CD4-positive, alpha-beta T cell (primary cell): Measurements from ENCODE around the gene GTF2H3. TPM values are rescaled to one million over a fixed set of nuclear protein-coding genes. Genes with fewer than 3 reads are reported as not detected.

Experiments
- ATAC-seq: fragments of 200-7000 bp; cut with Tn5 transposase; one replicate; pipeline ENCODE4 v1.10.0; 2022; ENCODE audit warnings: mild to moderate bottlenecking; ENCODE audit not compliant: poor library complexity
- CTCF ChIA-PET: fragments of 350-600 bp; sonication (Branson Sonifier 250); formaldehyde crosslinking; loops from one replicate; lab custom pipeline; 2021; ENCODE audit warnings: antibody characterized with exemption, inconsistent platforms; lab: Charles Lee
- POLR2A ChIA-PET: fragments of 350-600 bp; sonication (Branson Sonifier 250); formaldehyde crosslinking; loops from one replicate; lab custom pipeline; 2021; ENCODE audit warnings: antibody characterized with exemption, inconsistent platforms; lab: Charles Lee
- DNase-seq, 14 experiments: peaks; one replicate each; pipeline ENCODE4 v3.0.0-alpha.2; 2013 to 2020; ENCODE audit warnings: mixed read lengths in 2 of 14
- H3K27ac ChIP-seq, 2 donors: one replicate each; pipeline versions ENCODE4 v1.5.1 to v1.7.0; 2013; ENCODE audit warnings: low read length in 2 of 2, low read depth in 1 of 2, mild to moderate bottlenecking in 1 of 2
- H3K27me3 ChIP-seq, 2 experiments: 1 replicate in 1 of 2; 2 replicates in 1 of 2; pipeline versions ENCODE4 v1.6.1 to v1.7.0; 2013; ENCODE audit warnings: low read length in 2 of 2, control low read depth in 1 of 2, mild to moderate bottlenecking in 1 of 2, moderate library complexity in 1 of 2; ENCODE audit not compliant: insufficient read depth in 2 of 2, control insufficient read depth in 1 of 2
- H3K36me3 ChIP-seq: one replicate; pipeline ENCODE4 v1.6.1; 2013; ENCODE audit warnings: low read length, control low read depth; ENCODE audit not compliant: insufficient read depth
- H3K4me1 ChIP-seq: one replicate; pipeline ENCODE4 v1.6.1; 2013; ENCODE audit warnings: low read length, control low read depth; ENCODE audit not compliant: insufficient read depth
- H3K4me3 ChIP-seq: one replicate; pipeline ENCODE4 v1.5.1; 2013; ENCODE audit warnings: mild to moderate bottlenecking, low read length, moderate library complexity
- H3K9me3 ChIP-seq, 2 experiments: 1 replicate in 1 of 2; 2 replicates in 1 of 2; pipeline versions ENCODE4 v1.6.1 to v1.7.0; 2013; ENCODE audit warnings: low read length in 2 of 2, mild to moderate bottlenecking in 2 of 2, control low read depth in 1 of 2, moderate library complexity in 1 of 2; ENCODE audit not compliant: control insufficient read depth in 1 of 2, insufficient read depth in 1 of 2
- H3K27ac Mint-ChIP-seq: one replicate; pipeline ENCODE4 v1.8.0; 2020; ENCODE audit warnings: mixed read lengths
- H3K27me3 Mint-ChIP-seq: one replicate; pipeline ENCODE4 v1.8.0; 2021; ENCODE audit warnings: mixed read lengths
- H3K36me3 Mint-ChIP-seq: one replicate; pipeline ENCODE4 v1.8.0; 2021; ENCODE audit warnings: low read depth, mixed read lengths
- H3K4me1 Mint-ChIP-seq: one replicate; pipeline ENCODE4 v1.8.0; 2021; ENCODE audit warnings: low read depth, mixed read lengths
- H3K4me3 Mint-ChIP-seq: one replicate; pipeline ENCODE4 v1.8.0; 2020; ENCODE audit warnings: mild to moderate bottlenecking, mixed read lengths
- H3K9me3 Mint-ChIP-seq: one replicate; pipeline ENCODE4 v1.8.0; 2020; ENCODE audit warnings: mixed read lengths
- intact Hi-C, 2 experiments: fragments of 100-400 bp; cut with DNase I in 1 of 2; cut with micrococcal nuclease in 1 of 2; formaldehyde crosslinking; loops; one replicate each; pipeline versions ENCODE4 v1.15.1 to v1.9.0; 2023 to 2025; cut with DNase I, micrococcal nuclease
- total RNA-seq, 174 experiments: library from RNA in 2 of 174; stranded (reverse) in 2 of 174; gene quantifications; one replicate each; pipeline ENCODE4 v1.2.3 and lab custom pipeline; 2021 to 2026
- TF ChIP-seq, protein P1 (sequence below): fragments of 200-600 bp; IDR thresholded peaks from one replicate; pipeline ENCODE4 v1.8.0; 2022; ENCODE audit warnings: antibody characterized with exemption, mild to moderate bottlenecking

GTF2H3 gene
- total RNA-seq, 2 experiments from 2014 or later = 12.3 to 12.9 TPM

DNA sequence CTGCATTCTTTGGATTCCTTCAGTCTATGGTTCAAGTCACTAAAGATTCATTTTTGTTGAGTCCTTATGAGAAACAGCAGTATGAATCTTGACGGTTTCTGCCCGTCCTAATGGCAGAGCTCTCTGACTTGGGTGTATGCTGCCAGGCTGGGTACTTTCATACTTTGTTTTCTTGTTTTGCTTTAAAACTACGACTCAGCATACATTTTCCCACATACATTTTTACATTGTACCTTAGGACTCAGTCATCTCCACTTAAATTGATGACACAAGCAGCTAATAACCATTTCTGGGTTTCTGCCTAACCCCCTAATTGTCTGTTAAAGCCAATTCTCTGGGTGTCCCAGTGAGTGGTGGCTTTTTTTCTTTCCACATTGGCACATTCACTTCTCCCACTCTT, 36.5 kb upstream of the GTF2H3 start:
- H3K36me3 ChIP-seq = peaks cover 46% of the 10 kb centered on the region
- intact Hi-C loops = no loop called here
- H3K27ac ChIP-seq = no peak overlapping the region
- Mint-ChIP-seq H3K27me3 (no peaks in the 10 kb centered on the region), H3K4me1 (peaks cover 20% of the 10 kb centered on the region), H3K27ac (no peak overlapping the region), H3K36me3 (peaks cover 49% of the 10 kb centered on the region), H3K4me3 (no peak overlapping the region), H3K9me3 (no peaks in the 10 kb centered on the region)
- ATAC-seq = no peak
- no peaks in the 10 kb centered on the region for H3K27me3 ChIP-seq
- TF ChIP-seq, protein P1, sequence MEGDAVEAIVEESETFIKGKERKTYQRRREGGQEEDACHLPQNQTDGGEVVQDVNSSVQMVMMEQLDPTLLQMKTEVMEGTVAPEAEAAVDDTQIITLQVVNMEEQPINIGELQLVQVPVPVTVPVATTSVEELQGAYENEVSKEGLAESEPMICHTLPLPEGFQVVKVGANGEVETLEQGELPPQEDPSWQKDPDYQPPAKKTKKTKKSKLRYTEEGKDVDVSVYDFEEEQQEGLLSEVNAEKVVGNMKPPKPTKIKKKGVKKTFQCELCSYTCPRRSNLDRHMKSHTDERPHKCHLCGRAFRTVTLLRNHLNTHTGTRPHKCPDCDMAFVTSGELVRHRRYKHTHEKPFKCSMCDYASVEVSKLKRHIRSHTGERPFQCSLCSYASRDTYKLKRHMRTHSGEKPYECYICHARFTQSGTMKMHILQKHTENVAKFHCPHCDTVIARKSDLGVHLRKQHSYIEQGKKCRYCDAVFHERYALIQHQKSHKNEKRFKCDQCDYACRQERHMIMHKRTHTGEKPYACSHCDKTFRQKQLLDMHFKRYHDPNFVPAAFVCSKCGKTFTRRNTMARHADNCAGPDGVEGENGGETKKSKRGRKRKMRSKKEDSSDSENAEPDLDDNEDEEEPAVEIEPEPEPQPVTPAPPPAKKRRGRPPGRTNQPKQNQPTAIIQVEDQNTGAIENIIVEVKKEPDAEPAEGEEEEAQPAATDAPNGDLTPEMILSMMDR = no peak
- ChIA-PET POLR2A (no interaction called here), CTCF (no interaction called here)
- H3K4me3 ChIP-seq = no peak overlapping the region
- H3K4me1 ChIP-seq = peaks cover 12% of the 10 kb centered on the region
- no peak for DNase-seq
- H3K9me3 ChIP-seq = no peaks in the 10 kb centered on the region

DNA sequence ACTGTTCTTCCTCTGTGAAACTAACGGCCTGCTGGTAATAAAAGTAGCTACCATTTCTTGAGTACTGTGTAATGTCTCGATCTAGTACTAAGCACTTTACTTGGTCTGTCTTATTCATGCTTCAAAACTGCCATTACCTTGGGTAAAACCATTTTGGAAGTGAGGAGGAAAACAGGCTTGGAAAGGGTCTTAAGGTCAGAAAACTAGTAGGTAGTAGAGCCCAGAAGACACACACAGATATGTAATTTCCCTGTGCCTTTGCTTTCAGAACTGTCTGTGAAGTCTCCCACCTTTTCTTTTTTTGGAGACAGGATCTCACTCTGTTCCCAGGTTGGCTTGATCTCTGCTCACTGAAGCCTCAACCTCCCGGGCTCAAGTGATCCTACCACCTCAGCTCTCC, 35.1 kb upstream of the GTF2H3 start:
- TF ChIP-seq, protein P1 = no peak
- Mint-ChIP-seq H3K27ac (no peak overlapping the region), H3K27me3 (no peaks in the 10 kb centered on the region), H3K4me3 (no peak overlapping the region), H3K4me1 (peaks cover 26% of the 10 kb centered on the region), H3K9me3 (no peaks in the 10 kb centered on the region), H3K36me3 (peaks cover 49% of the 10 kb centered on the region)
- CTCF ChIA-PET = interaction anchor here (1.0 kb wide), 1 partner anchor 233 kb away, joined by 3 read pairs; no protein-coding TSS in a partner anchor
- Histone ChIP-seq H3K4me3 (no peak overlapping the region), H3K4me1 (peaks cover 23% of the 10 kb centered on the region), H3K36me3 (peaks cover 37% of the 10 kb centered on the region), H3K27me3 (no peaks in the 10 kb centered on the region), H3K9me3 (no peaks in the 10 kb centered on the region), H3K27ac (no peak overlapping the region)
- DNase-seq (no peak), ATAC-seq (no peak)
- intact Hi-C loops = no loop called here
- POLR2A ChIA-PET = no interaction called here

DNA sequence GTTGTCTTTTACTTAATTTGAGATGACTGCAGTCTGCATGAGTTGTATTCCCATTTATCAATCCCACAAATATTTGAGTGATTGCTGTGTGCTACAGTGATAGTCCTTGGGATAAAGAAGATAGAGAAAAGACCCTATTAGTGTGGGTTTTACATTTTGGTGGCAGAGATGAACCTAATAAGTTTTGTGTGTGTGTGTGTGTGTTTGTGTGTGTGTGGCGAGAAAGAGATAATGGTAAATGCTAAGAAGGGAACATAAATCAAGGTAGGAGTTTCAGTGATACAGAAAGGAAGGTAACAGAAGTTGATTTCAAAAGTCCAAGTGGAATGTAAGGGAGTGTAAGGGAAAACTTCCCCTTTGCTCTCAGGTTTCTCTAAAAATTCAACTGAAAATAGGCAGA, 34.3 kb upstream of the GTF2H3 start:
- Histone ChIP-seq H3K9me3 (no peaks in the 10 kb centered on the region), H3K4me1 (peaks cover 27% of the 10 kb centered on the region), H3K4me3 (no peak overlapping the region), H3K27ac (no peak overlapping the region), H3K36me3 (peaks cover 37% of the 10 kb centered on the region), H3K27me3 (no peaks in the 10 kb centered on the region)
- DNase-seq (no peak), ATAC-seq (no peak)
- no peaks in the 10 kb centered on the region for H3K9me3 Mint-ChIP-seq
- ChIA-PET POLR2A (no interaction called here), CTCF (no interaction called here)
- H3K4me1 Mint-ChIP-seq = peaks cover 28% of the 10 kb centered on the region
- peaks cover 46% of the 10 kb centered on the region for H3K36me3 Mint-ChIP-seq
- peak overlapping the region; percentile 74 for H3K4me3 Mint-ChIP-seq
- no peaks in the 10 kb centered on the region for H3K27me3 Mint-ChIP-seq
- intact Hi-C loops = no loop called here
- peak overlapping the region; percentile 70 for H3K27ac Mint-ChIP-seq
- TF ChIP-seq, protein P1 = no peak
